ENCODE measurements around the gene SOCS6. TPM values are rescaled to one million over a fixed set of nuclear protein-coding genes. Genes with fewer than 3 reads are reported as not detected.

SOCS6 gene
- total and polyA plus RNA-seq, 2 donors (not counting 3 experiments of a cell fraction or from before 2014, with no cell fraction given): 8.6 to 15.0 TPM

DNA sequence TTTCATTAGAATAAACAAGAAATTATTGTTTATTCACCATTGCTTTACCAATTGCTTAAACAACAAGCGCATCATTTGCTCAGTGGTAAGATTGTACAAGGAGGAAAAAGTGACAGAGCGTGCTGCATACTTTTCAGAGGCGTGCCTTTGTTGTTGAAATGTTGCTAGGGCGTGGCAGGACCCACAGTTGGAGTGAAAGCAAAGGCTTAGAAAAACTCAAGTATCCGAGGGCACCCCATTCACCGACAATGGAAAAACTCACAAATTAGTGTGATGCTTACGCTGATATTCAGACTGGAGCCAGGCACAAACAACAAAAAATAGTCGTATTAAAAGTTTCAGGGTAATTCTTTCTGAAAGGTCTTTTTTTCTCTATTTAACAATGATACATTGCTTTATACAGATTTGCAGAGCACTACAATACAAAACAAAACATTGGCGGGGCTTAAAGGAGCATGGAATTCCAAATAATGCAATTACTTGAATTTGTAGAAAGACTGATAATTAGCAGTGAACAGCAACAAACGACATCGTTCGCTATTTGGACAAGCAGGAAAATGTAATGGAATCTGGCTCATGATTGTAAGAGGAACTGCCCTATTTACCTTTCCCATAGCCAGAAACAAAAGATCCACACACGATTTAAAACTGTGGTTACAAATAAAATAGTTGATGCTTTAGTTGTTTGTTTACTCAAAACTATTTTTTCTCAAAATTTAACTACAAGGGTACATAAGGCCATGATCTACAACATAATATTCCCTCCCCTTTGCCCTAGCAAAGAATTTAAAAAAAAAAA lies 45.5 kb upstream of the SOCS6 start:
- ChIA-PET POLR2A (no interaction called here), CTCF (no interaction called here)
- Histone ChIP-seq H3K79me2 (ENCODE audit: control insufficient read depth, insufficient read depth, low read length) (no peaks in the 10 kb centered on the region), H2AFZ (ENCODE audit: low read depth, low read length) (peak overlapping the region; percentile 45), H3K36me3 (ENCODE audit: control insufficient read depth in 2 of 2, extremely low read depth in 1 of 2, insufficient read depth in 2 of 2, low read length in 2 of 2) (no peaks in the 10 kb centered on the region), H3K9ac (replicated peaks; ENCODE audit: extremely low read depth, insufficient read depth, low read length) (no peak overlapping the region), H3K4me3 (replicated peaks in 1 of 3; ENCODE audit: insufficient read depth in 1 of 3, low read depth in 1 of 3, low read length in 3 of 3) (no peak overlapping the region), H3K27me3 (ENCODE audit: control insufficient read depth in 2 of 2, insufficient read depth in 2 of 2, low read length in 2 of 2) (peaks cover 4 to 12% of the 10 kb centered on the region in 2 experiments), H4K20me1 (replicated peaks; ENCODE audit: control insufficient read depth, extremely low read depth, insufficient read depth, low read length) (no peaks in the 10 kb centered on the region), H3K4me1 (ENCODE audit: control insufficient read depth, extremely low read depth, insufficient read depth, low read length) (no peaks in the 10 kb centered on the region), H3K9me1 (replicated peaks; ENCODE audit: control insufficient read depth, extremely low read depth, insufficient read depth, low read length) (no peaks in the 10 kb centered on the region), H3K4me2 (ENCODE audit: insufficient read depth, low read length) (peak overlapping the region; percentile 55), H3K27ac (ENCODE audit: insufficient read depth, low read depth, low read length) (no peak overlapping the region), H3K9me3 (replicated peaks; ENCODE audit: control insufficient read depth, insufficient read depth, low read length) (no peaks in the 10 kb centered on the region)
- dilution Hi-C loops (cut with MboI; ENCODE audit: extremely low pct_ligation_motif_present, low sequenced_read_pairs) (no loop called here), intact Hi-C loops (cut with micrococcal nuclease) (no loop called here)
- DNase-seq (ENCODE audit: low read depth, low spot score) (peak; percentile 22), FAIRE-seq (no peak)
- TF ChIP-seq GATA2 (IDR thresholded peaks at IDR 0.05; ENCODE audit: insufficient read depth, insufficient read length, low read depth, low read length) (no peak), MYC (IDR thresholded peaks at IDR 0.05; ENCODE audit: low read depth, low read length) (no peak), JUN (IDR thresholded peaks at IDR 0.05; ENCODE audit: borderline replicate concordance, insufficient read depth, insufficient read length, low read depth) (no peak), FOS (IDR thresholded peaks at IDR 0.05; ENCODE audit: borderline replicate concordance, insufficient read depth, low read length) (no peak), EZH2 (IDR thresholded peaks at IDR 0.05; ENCODE audit: borderline replicate concordance, low read depth, low read length, severe bottlenecking) (no peak), POLR2AphosphoS5 (IDR thresholded peaks at IDR 0.05; ENCODE audit: insufficient read depth, low read depth, low read length) (no peak), POLR2A (IDR thresholded peaks at IDR 0.05; ENCODE audit: low read depth, low read length) (no peak)
- TF ChIP-seq, protein P1, sequence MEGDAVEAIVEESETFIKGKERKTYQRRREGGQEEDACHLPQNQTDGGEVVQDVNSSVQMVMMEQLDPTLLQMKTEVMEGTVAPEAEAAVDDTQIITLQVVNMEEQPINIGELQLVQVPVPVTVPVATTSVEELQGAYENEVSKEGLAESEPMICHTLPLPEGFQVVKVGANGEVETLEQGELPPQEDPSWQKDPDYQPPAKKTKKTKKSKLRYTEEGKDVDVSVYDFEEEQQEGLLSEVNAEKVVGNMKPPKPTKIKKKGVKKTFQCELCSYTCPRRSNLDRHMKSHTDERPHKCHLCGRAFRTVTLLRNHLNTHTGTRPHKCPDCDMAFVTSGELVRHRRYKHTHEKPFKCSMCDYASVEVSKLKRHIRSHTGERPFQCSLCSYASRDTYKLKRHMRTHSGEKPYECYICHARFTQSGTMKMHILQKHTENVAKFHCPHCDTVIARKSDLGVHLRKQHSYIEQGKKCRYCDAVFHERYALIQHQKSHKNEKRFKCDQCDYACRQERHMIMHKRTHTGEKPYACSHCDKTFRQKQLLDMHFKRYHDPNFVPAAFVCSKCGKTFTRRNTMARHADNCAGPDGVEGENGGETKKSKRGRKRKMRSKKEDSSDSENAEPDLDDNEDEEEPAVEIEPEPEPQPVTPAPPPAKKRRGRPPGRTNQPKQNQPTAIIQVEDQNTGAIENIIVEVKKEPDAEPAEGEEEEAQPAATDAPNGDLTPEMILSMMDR (IDR thresholded peaks at IDR 0.05; ENCODE audit: extremely low read depth in 1 of 2, insufficient read depth in 1 of 2, low read depth in 1 of 2, low read length in 2 of 2): no peak
- TF ChIP-seq, protein P2, sequence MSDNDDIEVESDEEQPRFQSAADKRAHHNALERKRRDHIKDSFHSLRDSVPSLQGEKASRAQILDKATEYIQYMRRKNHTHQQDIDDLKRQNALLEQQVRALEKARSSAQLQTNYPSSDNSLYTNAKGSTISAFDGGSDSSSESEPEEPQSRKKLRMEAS (IDR thresholded peaks at IDR 0.05; ENCODE audit: insufficient read depth, insufficient read length): no peak
- BruUV-seq (replicated peaks): no TSS peak

Measured in endothelial cell of umbilical vein (primary cell).